Activated naive CD4-positive, alpha-beta T cell treated with anti-CD3 and anti-CD28 coated beads, Interleukin-2, amount 50 U/mL, for 24 hours (primary cell): ENCODE results near the gene GALNT1.

Experiments
- H3K27ac Mint-ChIP-seq: one replicate; pipeline ENCODE4 v1.8.0; 2021; ENCODE audit warnings: mild to moderate bottlenecking, mixed read lengths
- H3K27me3 Mint-ChIP-seq: one replicate; pipeline ENCODE4 v1.8.0; 2021; ENCODE audit warnings: mixed read lengths
- H3K36me3 Mint-ChIP-seq: one replicate; pipeline ENCODE4 v1.8.0; 2021; ENCODE audit warnings: mixed read lengths
- H3K4me1 Mint-ChIP-seq: one replicate; pipeline ENCODE4 v1.8.0; 2021; ENCODE audit warnings: mixed read lengths
- H3K4me3 Mint-ChIP-seq: one replicate; pipeline ENCODE4 v1.8.0; 2021; ENCODE audit warnings: mild to moderate bottlenecking, mixed read lengths
- H3K9me3 Mint-ChIP-seq: one replicate; pipeline ENCODE4 v1.8.0; 2021; ENCODE audit warnings: mixed read lengths

The GALNT1 gene

GRCh38 chr18:35662293-35663062 is 80.9 kb downstream of the GALNT1 start:
- no peak overlapping the region for H3K27ac Mint-ChIP-seq
- peaks cover 40% of the 10 kb centered on the region for H3K36me3 Mint-ChIP-seq
- H3K4me3 Mint-ChIP-seq = no peak overlapping the region
- H3K9me3 Mint-ChIP-seq = peaks cover 7% of the 10 kb centered on the region
- no peaks in the 10 kb centered on the region for H3K27me3 Mint-ChIP-seq
- H3K4me1 Mint-ChIP-seq = no peaks in the 10 kb centered on the region

- Mint-ChIP-seq H3K4me3 (no peak overlapping the region), H3K27ac (no peak overlapping the region), H3K9me3 (no peaks in the 10 kb centered on the region), H3K27me3 (no peaks in the 10 kb centered on the region), H3K36me3 (peaks cover 22% of the 10 kb centered on the region), H3K4me1 (no peaks in the 10 kb centered on the region)
Measured at GRCh38 chr18:35671966-35672603, 90.5 kb downstream of the GALNT1 start.

- Mint-ChIP-seq H3K4me3 (no peak overlapping the region), H3K4me1 (no peaks in the 10 kb centered on the region), H3K27me3 (no peaks in the 10 kb centered on the region), H3K9me3 (no peaks in the 10 kb centered on the region), H3K36me3 (peaks cover 15% of the 10 kb centered on the region), H3K27ac (no peak overlapping the region)
Measured at GRCh38 chr18:35672897-35673296, 91.4 kb downstream of the GALNT1 start.

GRCh38 chr18:35673682-35674081 is 92.1 kb downstream of the GALNT1 start:
- H3K9me3 Mint-ChIP-seq = no peaks in the 10 kb centered on the region
- H3K4me1 Mint-ChIP-seq = no peaks in the 10 kb centered on the region
- H3K4me3 Mint-ChIP-seq = no peak overlapping the region
- peaks cover 10% of the 10 kb centered on the region for H3K36me3 Mint-ChIP-seq
- H3K27ac Mint-ChIP-seq = no peak overlapping the region
- no peaks in the 10 kb centered on the region for H3K27me3 Mint-ChIP-seq

- Mint-ChIP-seq H3K9me3 (no peaks in the 10 kb centered on the region), H3K4me1 (no peaks in the 10 kb centered on the region), H3K27ac (no peak overlapping the region), H3K36me3 (peaks cover 14% of the 10 kb centered on the region), H3K27me3 (no peaks in the 10 kb centered on the region), H3K4me3 (no peak overlapping the region)
Measured at GRCh38 chr18:35680139-35680551, 98.6 kb downstream of the GALNT1 start.

GRCh38 chr18:35682281-35682867 is 100.8 kb downstream of the GALNT1 start:
- no peaks in the 10 kb centered on the region for H3K9me3 Mint-ChIP-seq
- no peaks in the 10 kb centered on the region for H3K4me1 Mint-ChIP-seq
- no peak overlapping the region for H3K27ac Mint-ChIP-seq
- H3K27me3 Mint-ChIP-seq = no peaks in the 10 kb centered on the region
- H3K36me3 Mint-ChIP-seq = peaks cover 26% of the 10 kb centered on the region
- H3K4me3 Mint-ChIP-seq = no peak overlapping the region

GRCh38 chr18:35683021-35683420 is 101.5 kb downstream of the GALNT1 start:
- no peaks in the 10 kb centered on the region for H3K27me3 Mint-ChIP-seq
- no peak overlapping the region for H3K27ac Mint-ChIP-seq
- H3K9me3 Mint-ChIP-seq = no peaks in the 10 kb centered on the region
- H3K36me3 Mint-ChIP-seq = peaks cover 26% of the 10 kb centered on the region
- no peaks in the 10 kb centered on the region for H3K4me1 Mint-ChIP-seq
- H3K4me3 Mint-ChIP-seq = no peak overlapping the region

- no peak overlapping the region for H3K27ac Mint-ChIP-seq
Measured at GRCh38 chr18:35688757-35689156, 107.2 kb downstream of the GALNT1 start.

GRCh38 chr18:35689728-35690127 is 108.2 kb downstream of the GALNT1 start:
- H3K27me3 Mint-ChIP-seq = no peaks in the 10 kb centered on the region
- H3K9me3 Mint-ChIP-seq = no peaks in the 10 kb centered on the region
- no peak overlapping the region for H3K4me3 Mint-ChIP-seq
- H3K4me1 Mint-ChIP-seq = no peaks in the 10 kb centered on the region
- H3K27ac Mint-ChIP-seq = no peak overlapping the region
- H3K36me3 Mint-ChIP-seq = peaks cover 18% of the 10 kb centered on the region

More at GRCh38 chr18:35688757-35689156, 107.2 kb downstream of the GALNT1 start:
- Mint-ChIP-seq H3K27me3 (no peaks in the 10 kb centered on the region), H3K4me1 (no peaks in the 10 kb centered on the region), H3K36me3 (peaks cover 19% of the 10 kb centered on the region), H3K4me3 (no peak overlapping the region), H3K9me3 (no peaks in the 10 kb centered on the region)

GRCh38 chr18:35691625-35692024 is 110.1 kb downstream of the GALNT1 start:
- Mint-ChIP-seq H3K36me3 (peaks cover 12% of the 10 kb centered on the region), H3K27ac (no peak overlapping the region), H3K27me3 (no peaks in the 10 kb centered on the region), H3K9me3 (no peaks in the 10 kb centered on the region), H3K4me3 (no peak overlapping the region), H3K4me1 (no peaks in the 10 kb centered on the region)

- Mint-ChIP-seq H3K4me3 (no peak overlapping the region), H3K9me3 (no peaks in the 10 kb centered on the region), H3K27me3 (no peaks in the 10 kb centered on the region), H3K36me3 (peaks cover 9% of the 10 kb centered on the region), H3K4me1 (no peaks in the 10 kb centered on the region), H3K27ac (no peak overlapping the region)
Measured at GRCh38 chr18:35692866-35693265, 111.3 kb downstream of the GALNT1 start.

- Mint-ChIP-seq H3K27ac (no peak overlapping the region), H3K36me3 (peaks cover 7% of the 10 kb centered on the region), H3K9me3 (no peaks in the 10 kb centered on the region), H3K4me1 (no peaks in the 10 kb centered on the region), H3K27me3 (no peaks in the 10 kb centered on the region), H3K4me3 (no peak overlapping the region)
Measured at GRCh38 chr18:35693829-35694228, 112.3 kb downstream of the GALNT1 start.

- no peaks in the 10 kb centered on the region for H3K4me1 Mint-ChIP-seq
- H3K36me3 Mint-ChIP-seq = peaks cover 9% of the 10 kb centered on the region
- H3K4me3 Mint-ChIP-seq = no peak overlapping the region
- no peak overlapping the region for H3K27ac Mint-ChIP-seq
- no peaks in the 10 kb centered on the region for H3K9me3 Mint-ChIP-seq
- H3K27me3 Mint-ChIP-seq = no peaks in the 10 kb centered on the region
Measured at GRCh38 chr18:35694808-35695207, 113.3 kb downstream of the GALNT1 start.

- Mint-ChIP-seq H3K27me3 (no peaks in the 10 kb centered on the region), H3K4me1 (no peaks in the 10 kb centered on the region), H3K27ac (no peak overlapping the region), H3K36me3 (peaks cover 11% of the 10 kb centered on the region), H3K4me3 (no peak overlapping the region), H3K9me3 (no peaks in the 10 kb centered on the region)
Measured at GRCh38 chr18:35695384-35695783, 113.8 kb downstream of the GALNT1 start.

GRCh38 chr18:35695803-35696202 is 114.3 kb downstream of the GALNT1 start:
- Mint-ChIP-seq H3K4me1 (no peaks in the 10 kb centered on the region), H3K36me3 (peaks cover 10% of the 10 kb centered on the region), H3K4me3 (no peak overlapping the region), H3K27ac (no peak overlapping the region), H3K27me3 (no peaks in the 10 kb centered on the region), H3K9me3 (no peaks in the 10 kb centered on the region)

- H3K27me3 Mint-ChIP-seq = no peaks in the 10 kb centered on the region
- no peak overlapping the region for H3K4me3 Mint-ChIP-seq
- H3K36me3 Mint-ChIP-seq = peaks cover 9% of the 10 kb centered on the region
- no peak overlapping the region for H3K27ac Mint-ChIP-seq
- H3K4me1 Mint-ChIP-seq = no peaks in the 10 kb centered on the region
- H3K9me3 Mint-ChIP-seq = no peaks in the 10 kb centered on the region
Measured at GRCh38 chr18:35696307-35696706, 114.8 kb downstream of the GALNT1 start.
